MM.1S (cell line): Measurements from ENCODE around the gene CLTB.

Experiments used
- EZH2phosphoT487 ChIP-seq: fragments of 300-600 bp; sonication (generic); IDR thresholded peaks from 2 replicates; pipeline ENCODE4 v1.6.1; 2018; ENCODE audit warnings: antibody characterized with exemption, low read length
- TF ChIP-seq, protein P1 (sequence below): fragments of 300-600 bp; sonication (generic); IDR thresholded peaks from 2 replicates; pipeline ENCODE4 v1.5.1; 2016; ENCODE audit warnings: antibody characterized with exemption, low read length, mixed read lengths

DNA sequence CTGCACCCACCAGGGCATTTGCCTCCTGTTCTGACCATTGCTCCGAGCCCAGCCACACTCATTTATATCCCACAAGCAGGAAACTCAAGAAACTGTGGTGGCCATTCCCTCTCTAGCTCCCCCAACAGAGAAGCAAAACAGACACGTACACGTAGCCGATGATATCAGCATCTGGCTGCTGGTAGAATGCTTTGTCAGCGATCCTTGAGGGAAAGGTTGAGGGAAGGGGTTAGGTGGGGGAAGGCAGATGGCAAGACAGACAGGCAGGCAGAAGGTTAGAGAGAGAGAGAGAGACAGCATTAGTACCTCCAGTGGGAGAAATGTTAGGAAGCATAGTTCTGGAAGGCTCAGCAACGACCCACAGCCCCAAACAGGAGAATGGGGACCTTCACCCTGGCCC is 20.0 kb downstream of the CLTB start:
- TF ChIP-seq, protein P1, sequence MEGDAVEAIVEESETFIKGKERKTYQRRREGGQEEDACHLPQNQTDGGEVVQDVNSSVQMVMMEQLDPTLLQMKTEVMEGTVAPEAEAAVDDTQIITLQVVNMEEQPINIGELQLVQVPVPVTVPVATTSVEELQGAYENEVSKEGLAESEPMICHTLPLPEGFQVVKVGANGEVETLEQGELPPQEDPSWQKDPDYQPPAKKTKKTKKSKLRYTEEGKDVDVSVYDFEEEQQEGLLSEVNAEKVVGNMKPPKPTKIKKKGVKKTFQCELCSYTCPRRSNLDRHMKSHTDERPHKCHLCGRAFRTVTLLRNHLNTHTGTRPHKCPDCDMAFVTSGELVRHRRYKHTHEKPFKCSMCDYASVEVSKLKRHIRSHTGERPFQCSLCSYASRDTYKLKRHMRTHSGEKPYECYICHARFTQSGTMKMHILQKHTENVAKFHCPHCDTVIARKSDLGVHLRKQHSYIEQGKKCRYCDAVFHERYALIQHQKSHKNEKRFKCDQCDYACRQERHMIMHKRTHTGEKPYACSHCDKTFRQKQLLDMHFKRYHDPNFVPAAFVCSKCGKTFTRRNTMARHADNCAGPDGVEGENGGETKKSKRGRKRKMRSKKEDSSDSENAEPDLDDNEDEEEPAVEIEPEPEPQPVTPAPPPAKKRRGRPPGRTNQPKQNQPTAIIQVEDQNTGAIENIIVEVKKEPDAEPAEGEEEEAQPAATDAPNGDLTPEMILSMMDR: no peak
- no peak for TF ChIP-seq EZH2phosphoT487
